Uterus (tissue), 2 donors: ENCODE data around the gene KANTR.

Source experiments
- POLR2A ChIP-seq, 2 donors: fragments of 450-650 bp; IDR thresholded peaks; one replicate each; pipeline ENCODE4 v1.6.1; 2016; ENCODE audit warnings: antibody characterized with exemption in 2 of 2, mild to moderate bottlenecking in 1 of 2, moderate library complexity in 1 of 2
- TF ChIP-seq, protein P1 (sequence below), 4 experiments: fragments of 200-600 bp in 2 of 4; fragments of 450-650 bp in 2 of 4; sonication (generic) in 2 of 4; IDR thresholded peaks; one replicate each; pipeline ENCODE4 v1.5.1; 2016 to 2019; ENCODE audit warnings: antibody characterized with exemption in 4 of 4, mild to moderate bottlenecking in 2 of 4, moderate library complexity in 1 of 4

DNA sequence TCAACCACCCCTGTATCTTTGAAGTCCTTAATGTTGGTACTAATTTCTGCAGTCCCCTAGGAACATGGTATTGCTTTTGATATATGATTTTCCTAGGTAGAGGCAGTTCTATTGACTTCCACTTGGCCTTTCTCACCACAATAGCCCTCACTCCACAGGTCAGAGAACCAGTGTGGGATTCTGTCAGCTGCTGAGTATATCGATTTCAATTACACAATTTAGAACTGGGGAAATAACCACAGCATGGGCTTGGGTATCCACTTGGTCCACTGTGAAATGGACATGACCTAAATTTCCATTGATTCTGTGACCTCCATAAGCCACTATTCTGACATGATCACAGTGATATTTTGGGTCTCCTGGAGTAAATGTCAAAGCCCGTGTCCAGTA, 62.3 kb downstream of the KANTR start:
- TF ChIP-seq, protein P1, sequence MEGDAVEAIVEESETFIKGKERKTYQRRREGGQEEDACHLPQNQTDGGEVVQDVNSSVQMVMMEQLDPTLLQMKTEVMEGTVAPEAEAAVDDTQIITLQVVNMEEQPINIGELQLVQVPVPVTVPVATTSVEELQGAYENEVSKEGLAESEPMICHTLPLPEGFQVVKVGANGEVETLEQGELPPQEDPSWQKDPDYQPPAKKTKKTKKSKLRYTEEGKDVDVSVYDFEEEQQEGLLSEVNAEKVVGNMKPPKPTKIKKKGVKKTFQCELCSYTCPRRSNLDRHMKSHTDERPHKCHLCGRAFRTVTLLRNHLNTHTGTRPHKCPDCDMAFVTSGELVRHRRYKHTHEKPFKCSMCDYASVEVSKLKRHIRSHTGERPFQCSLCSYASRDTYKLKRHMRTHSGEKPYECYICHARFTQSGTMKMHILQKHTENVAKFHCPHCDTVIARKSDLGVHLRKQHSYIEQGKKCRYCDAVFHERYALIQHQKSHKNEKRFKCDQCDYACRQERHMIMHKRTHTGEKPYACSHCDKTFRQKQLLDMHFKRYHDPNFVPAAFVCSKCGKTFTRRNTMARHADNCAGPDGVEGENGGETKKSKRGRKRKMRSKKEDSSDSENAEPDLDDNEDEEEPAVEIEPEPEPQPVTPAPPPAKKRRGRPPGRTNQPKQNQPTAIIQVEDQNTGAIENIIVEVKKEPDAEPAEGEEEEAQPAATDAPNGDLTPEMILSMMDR (IDR thresholded peaks at IDR 0.05): no peak
- TF ChIP-seq POLR2A (IDR thresholded peaks at IDR 0.05): no peak
